Right lobe of liver (tissue), 6 donors: ENCODE measurements around the gene AASDHPPT. TPM values are rescaled to one million over a fixed set of nuclear protein-coding genes. Genes with fewer than 3 reads are reported as not detected.

Experiments
- ATAC-seq, 4 donors: fragments of 200-7000 bp; cut with Tn5 transposase; one replicate each; pipeline ENCODE4 v1.9.1; 2020; ENCODE audit warnings: mild to moderate bottlenecking in 4 of 4, moderate library complexity in 4 of 4
- DNase-seq, 3 donors: peaks; one replicate each; pipeline ENCODE4 v3.0.0-alpha.2; 2020
- H3K27ac ChIP-seq, 3 donors: fragments of 200-600 bp; one replicate each; pipeline ENCODE4 v1.8.0; 2022
- H3K27me3 ChIP-seq, 2 donors: fragments of 200-600 bp; one replicate each; pipeline ENCODE4 v1.8.0; 2022
- H3K36me3 ChIP-seq, 4 donors: fragments of 200-600 bp; sonication (generic) in 1 of 4; one replicate each; pipeline versions ENCODE4 v1.5.1 to v1.8.0; 2017 to 2022; ENCODE audit warnings: control low read depth in 1 of 4
- H3K4me1 ChIP-seq, 4 donors: fragments of 200-600 bp; sonication (generic) in 1 of 4; one replicate each; pipeline versions ENCODE4 v1.5.1 to v1.8.0; 2017 to 2022; ENCODE audit warnings: control low read depth in 1 of 4
- H3K4me3 ChIP-seq, 3 donors: fragments of 200-600 bp; one replicate each; pipeline ENCODE4 v1.8.0; 2022
- H3K9me3 ChIP-seq, 4 donors: fragments of 200-600 bp; sonication (generic) in 1 of 4; one replicate each; pipeline versions ENCODE4 v1.5.1 to v1.8.0; 2017 to 2022; ENCODE audit warnings: control low read depth in 1 of 4
- POLR2A ChIP-seq: fragments of 450-650 bp; IDR thresholded peaks from one replicate; pipeline ENCODE4 v1.6.1; 2017; ENCODE audit warnings: antibody characterized with exemption, mild to moderate bottlenecking
- WGBS: methylation state at CpG from one replicate; pipeline ENCODE4 v1.1.6; 2018; ENCODE audit warnings: low coverage, low lambda C conversion rate; ENCODE audit not compliant: insufficient coverage; ENCODE audit errors: missing lambda C conversion rate; 5-methylcytosine and 5-hydroxymethylcytosine counted together
- intact Hi-C, 2 donors: fragments of 100-400 bp; cut with DNase I; formaldehyde crosslinking; loops; one replicate each; pipeline versions ENCODE4 v1.11.2 to v1.14.1; 2022
- total RNA-seq, 6 experiments: library from RNA; depleted of rRNA in 2 of 6; stranded (reverse); fragments of >200 nt in 2 of 6; fragmentation: NEBNext Ultra II Directional in 3 of 6; extraction: Animal tissue kit (Norgen Biotek cat#: 25700) in 3 of 6; gene quantifications; one replicate each; pipeline versions ENCODE4 v1.1.0 to v1.2.4, GENCODE V29; 2016 to 2023
- TF ChIP-seq, protein P1 (sequence below), 4 donors: fragments of 200-600 bp in 3 of 4; fragments of 450-650 bp in 1 of 4; IDR thresholded peaks; one replicate each; pipeline versions ENCODE4 v1.5.1 to v1.8.0; 2016 to 2022; ENCODE audit warnings: antibody characterized with exemption in 4 of 4, mild to moderate bottlenecking in 2 of 4
- donor health status: DM: no; HTN: yes; CAD: no.
- donor health status: DM: no; HTN: no; CAD: no.
- donor health status: DM: no; HTN: no; CAD: no.
- donor health status: DM: no; HTN: yes; CAD: no.
- donor health status: DM: no; HTN: yes; CAD: no.

The AASDHPPT gene
- total RNA-seq, 6 experiments from 2014 or later, result 15.4 to 30.5 (median 23.0) TPM

DNA sequence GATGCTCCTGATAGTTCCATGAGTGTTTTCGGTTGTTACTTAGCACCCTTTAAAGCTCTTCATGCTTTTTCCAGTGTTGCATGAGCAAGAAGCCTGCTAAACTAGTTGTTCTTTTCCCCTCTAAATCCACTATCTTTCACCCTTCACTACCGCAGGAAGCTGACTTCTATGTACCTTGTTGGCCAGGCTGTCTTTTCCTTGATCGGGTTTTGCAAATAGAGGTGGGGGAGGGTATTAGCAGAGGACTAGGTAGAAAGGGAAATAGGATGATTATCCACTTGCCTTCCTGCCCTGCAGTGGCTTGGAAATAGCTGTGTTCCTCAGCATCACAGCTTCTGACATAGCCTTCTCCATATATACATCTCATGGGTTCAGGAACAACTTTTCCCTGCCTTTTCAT lies 23.9 kb downstream of the AASDHPPT start:
- H3K36me3 ChIP-seq, result peaks cover 0 to 17% (median 5%) of the 10 kb centered on the region in 4 donors
- TF ChIP-seq POLR2A, result no peak
- TF ChIP-seq, protein P1, sequence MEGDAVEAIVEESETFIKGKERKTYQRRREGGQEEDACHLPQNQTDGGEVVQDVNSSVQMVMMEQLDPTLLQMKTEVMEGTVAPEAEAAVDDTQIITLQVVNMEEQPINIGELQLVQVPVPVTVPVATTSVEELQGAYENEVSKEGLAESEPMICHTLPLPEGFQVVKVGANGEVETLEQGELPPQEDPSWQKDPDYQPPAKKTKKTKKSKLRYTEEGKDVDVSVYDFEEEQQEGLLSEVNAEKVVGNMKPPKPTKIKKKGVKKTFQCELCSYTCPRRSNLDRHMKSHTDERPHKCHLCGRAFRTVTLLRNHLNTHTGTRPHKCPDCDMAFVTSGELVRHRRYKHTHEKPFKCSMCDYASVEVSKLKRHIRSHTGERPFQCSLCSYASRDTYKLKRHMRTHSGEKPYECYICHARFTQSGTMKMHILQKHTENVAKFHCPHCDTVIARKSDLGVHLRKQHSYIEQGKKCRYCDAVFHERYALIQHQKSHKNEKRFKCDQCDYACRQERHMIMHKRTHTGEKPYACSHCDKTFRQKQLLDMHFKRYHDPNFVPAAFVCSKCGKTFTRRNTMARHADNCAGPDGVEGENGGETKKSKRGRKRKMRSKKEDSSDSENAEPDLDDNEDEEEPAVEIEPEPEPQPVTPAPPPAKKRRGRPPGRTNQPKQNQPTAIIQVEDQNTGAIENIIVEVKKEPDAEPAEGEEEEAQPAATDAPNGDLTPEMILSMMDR (IDR thresholded peaks at IDR 0.05), result no peak
- no peak overlapping the region for H3K27ac ChIP-seq
- no peaks in the 10 kb centered on the region for H3K4me1 ChIP-seq
- H3K9me3 ChIP-seq, result no peaks in the 10 kb centered on the region
- ATAC-seq (no peak), DNase-seq (no peak)
- 67% methylated on average over 3 of the region's 3 CpGs for WGBS
- no peaks in the 10 kb centered on the region for H3K27me3 ChIP-seq
- H3K4me3 ChIP-seq, result no peak overlapping the region
- intact Hi-C loops, result no loop called here

DNA sequence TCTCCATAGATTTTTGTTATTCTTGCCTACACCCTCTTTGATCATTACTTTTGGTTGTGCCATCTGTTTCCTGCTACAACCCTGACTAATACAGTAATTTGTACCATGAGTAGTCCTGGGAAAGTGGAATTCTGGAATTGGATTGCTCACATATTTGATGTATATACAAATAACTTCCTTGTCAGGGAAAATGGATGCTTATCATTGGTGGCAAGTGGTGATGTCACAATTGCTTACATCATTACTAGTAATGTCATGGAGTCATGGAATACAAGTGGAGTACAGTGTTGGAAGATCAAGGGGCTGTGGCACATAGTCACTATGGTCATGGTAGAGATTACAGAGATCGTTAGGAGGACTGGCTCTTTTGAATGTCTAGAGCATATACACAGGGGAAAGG lies 24.4 kb downstream of the AASDHPPT start:
- TF ChIP-seq POLR2A, result no peak
- TF ChIP-seq, protein P1 (IDR thresholded peaks at IDR 0.05), result no peak
- H3K9me3 ChIP-seq, result no peaks in the 10 kb centered on the region
- ATAC-seq (no peak), DNase-seq (no peak)
- peaks cover 0 to 12% (median 4%) of the 10 kb centered on the region in 4 donors for H3K36me3 ChIP-seq
- WGBS, result 100% methylated on average over 1 of the region's 1 CpG
- H3K27ac ChIP-seq, result no peak overlapping the region
- H3K27me3 ChIP-seq, result no peaks in the 10 kb centered on the region
- H3K4me1 ChIP-seq, result no peaks in the 10 kb centered on the region
- intact Hi-C loops, result no loop called here
- no peak overlapping the region for H3K4me3 ChIP-seq

DNA sequence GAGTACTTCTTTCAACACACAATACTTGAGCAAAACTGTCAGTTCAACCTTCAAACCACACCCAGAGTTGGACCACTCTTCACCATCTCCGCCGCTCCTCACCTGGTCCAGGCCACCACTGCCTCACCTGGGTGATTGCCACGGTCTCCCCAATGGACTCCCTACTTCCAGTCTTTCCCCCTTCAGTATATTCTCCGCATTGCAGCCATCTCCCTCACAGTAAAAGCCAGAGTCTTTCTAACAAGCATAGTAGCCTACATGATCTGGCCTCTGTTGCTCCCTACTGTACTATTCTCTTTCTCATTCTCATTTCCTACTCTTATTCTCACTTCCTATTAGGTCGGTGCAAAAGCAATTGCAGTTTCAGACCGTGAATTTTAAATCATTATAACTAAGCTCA lies 28.5 kb downstream of the AASDHPPT start:
- no peaks in the 10 kb centered on the region for H3K9me3 ChIP-seq
- TF ChIP-seq, protein P1 (IDR thresholded peaks at IDR 0.05), result no peak
- TF ChIP-seq POLR2A, result no peak
- no peak overlapping the region for H3K27ac ChIP-seq
- no peaks in the 10 kb centered on the region for H3K27me3 ChIP-seq
- no peaks in the 10 kb centered on the region for H3K4me1 ChIP-seq
- peaks cover 0 to 2% (median 0%) of the 10 kb centered on the region in 4 donors for H3K36me3 ChIP-seq
- no peak for DNase-seq
- no peak for ATAC-seq
- WGBS, result 65% methylated on average over 3 of the region's 6 CpGs
- no peak overlapping the region for H3K4me3 ChIP-seq
- intact Hi-C loops, result no loop called here

DNA sequence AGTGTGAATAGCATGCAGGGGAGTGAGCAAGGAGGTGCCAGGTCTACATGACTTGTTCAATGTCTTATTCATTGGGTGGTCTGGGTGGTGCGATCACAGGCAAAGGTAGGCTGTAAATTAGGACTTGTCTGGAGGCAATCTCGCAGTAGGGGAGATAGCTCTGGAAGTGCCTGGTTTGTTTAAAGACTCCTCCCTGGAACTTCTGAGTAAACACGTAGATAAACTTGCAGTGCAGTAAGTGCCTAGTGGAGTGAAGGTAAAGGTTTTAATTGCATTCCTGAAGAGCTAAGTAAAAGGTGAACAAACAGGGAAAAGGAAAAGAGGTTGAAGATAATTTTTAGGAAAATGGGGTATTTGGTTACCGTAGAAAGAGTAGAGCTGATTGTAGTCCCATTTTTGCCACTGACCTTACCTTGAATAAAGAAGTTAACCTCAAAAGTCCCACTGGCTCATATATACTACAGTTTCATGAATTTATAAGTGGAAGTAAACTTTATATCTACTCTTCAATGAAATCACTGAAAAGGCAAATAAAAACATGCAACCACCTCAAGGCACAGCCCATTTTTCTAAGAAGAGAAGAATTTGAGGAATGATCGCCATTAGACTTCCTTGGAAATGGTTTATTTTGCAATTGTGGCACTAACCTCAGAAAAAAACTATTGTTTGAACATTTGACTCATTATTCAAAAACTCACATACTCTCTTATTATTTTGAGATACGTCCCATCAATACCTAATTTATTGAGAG lies 44.3 kb downstream of the AASDHPPT start:
- no peaks in the 10 kb centered on the region for H3K9me3 ChIP-seq
- H3K4me1 ChIP-seq, result no peaks in the 10 kb centered on the region
- intact Hi-C loops, result no loop called here
- WGBS, result 36% methylated on average over 6 of the region's 6 CpGs
- ATAC-seq (no peak), DNase-seq (no peak)
- no peak overlapping the region for H3K27ac ChIP-seq
- no peak for TF ChIP-seq POLR2A
- TF ChIP-seq, protein P1 (IDR thresholded peaks at IDR 0.05), result no peak
- H3K36me3 ChIP-seq, result no peaks in the 10 kb centered on the region
- no peaks in the 10 kb centered on the region for H3K27me3 ChIP-seq
- no peak overlapping the region for H3K4me3 ChIP-seq
